Pancreas (tissue), 10 donors: Measurements from ENCODE around the gene SMOC1. TPM values are rescaled to one million over a fixed set of nuclear protein-coding genes. Genes with fewer than 3 reads are reported as not detected.
A peak's percentile ranks its signal among the peaks of the same experiment; 100 is the strongest.

Experiments used
- ATAC-seq, 4 donors: fragments of 200-7000 bp; cut with Tn5 transposase; one replicate each; pipeline versions ENCODE4 v1.8.0 to v1.9.1; 2020; ENCODE audit warnings: mild to moderate bottlenecking in 4 of 4, moderate library complexity in 4 of 4
- DNase-seq, 6 donors: peaks; one replicate each; pipeline ENCODE4 v3.0.0-alpha.2; 2020
- FAIRE-seq: peaks from 2 replicates; lab custom pipeline; 2012; peaks lifted over from hg19 to GRCh38; lab: Jason Lieb, UNC
- H3K27ac ChIP-seq, 4 donors: fragments of 200-600 bp; sonication (generic); 1 replicate in 3 of 4; 2 replicates in 1 of 4; pipeline versions ENCODE4 v1.5.0 to v1.8.0; 2020
- H3K27me3 ChIP-seq, 4 donors: fragments of 200-600 bp; one replicate each; pipeline ENCODE4 v1.8.0; 2021
- H3K36me3 ChIP-seq, 3 donors: fragments of 200-600 bp; sonication (generic) in 1 of 3; one replicate each; pipeline versions ENCODE4 v1.5.0 to v1.8.0; 2020 to 2021
- H3K4me1 ChIP-seq, 3 donors: fragments of 200-600 bp; one replicate each; pipeline ENCODE4 v1.8.0; 2021
- H3K4me3 ChIP-seq, 4 donors: fragments of 200-600 bp; sonication (generic) in 2 of 4; one replicate each; pipeline versions ENCODE4 v1.5.0 to v1.8.0; 2020 to 2021
- H3K9me3 ChIP-seq, 4 donors: fragments of 200-600 bp; one replicate each; pipeline ENCODE4 v1.8.0; 2021
- CTCF ChIP-seq, 4 donors: fragments of 200-600 bp; sonication (generic) in 3 of 4; IDR thresholded peaks; one replicate each; pipeline versions ENCODE4 v1.5.0 to v1.8.0; 2021; ENCODE audit warnings: antibody characterized with exemption in 4 of 4
- WGBS, 2 donors: extraction: QIAGEN DNeasy Blood & Tissue Kit; methylation state at CpG; one replicate each; pipeline ENCODE4 v1.1.7; 2013; 5-methylcytosine and 5-hydroxymethylcytosine counted together
- intact Hi-C, 3 donors: fragments of 100-400 bp; cut with DNase I; formaldehyde crosslinking; loops; one replicate each; pipeline versions ENCODE4 v1.11.1 to v1.14.2; 2022
- polyA plus RNA-seq, 2 donors: library from polyadenylated mRNA; stranded (reverse); fragments of 200-250 nt; gene quantifications; one replicate each; pipeline ENCODE4 v1.2.3, GENCODE V29; 2013
- total RNA-seq, 6 donors: library from RNA; stranded (reverse); fragmentation: NEBNext Ultra II Directional in 4 of 6; extraction: Animal tissue kit (Norgen Biotek cat#: 25700) in 4 of 6; gene quantifications; one replicate each; pipeline versions ENCODE4 v1.2.1 to v1.2.4, GENCODE V29; 2021 to 2023
- donor health status: healthy with polysubstance abuse.
- donor health status: DM: no; HTN: no; CAD: no; lungs with moderate emphysema.
- donor health status: DM: no; HTN: no; CAD: no.
- donor health status: control.
- donor health status: control.
- donor health status: Bipolar disorder and iron deficiency.
- donor health status: DM: yes; HTN: yes; CAD: no.
- donor health status: DM: no; HTN: no; CAD: no.
- donor health status: DM: no; HTN: no; CAD: no.
- donor health status: DM: yes; HTN: yes; CAD: no.

The SMOC1 gene
- total and polyA plus RNA-seq, 8 donors, result 2.2 to 55.7 (median 6.3) TPM

- intact Hi-C loops, result no loop called here
- no peaks in the 10 kb centered on the region for H3K36me3 ChIP-seq
- no peak for FAIRE-seq
- H3K27me3 ChIP-seq, result no peaks in the 10 kb centered on the region
- peak overlapping the region in 2 of 4 donors; percentile 30 to 39 for H3K27ac ChIP-seq
- TF ChIP-seq CTCF (IDR thresholded peaks at IDR 0.05), result no peak
- WGBS, 2 donors, result 38 to 42% methylated on average over 3 of the region's 3 CpGs
- ATAC-seq, result peak; percentile 76 to 84 (median 82)
- DNase-seq, result peak in 4 of 6 donors; percentile 56 to 75 (median 66)
- no peak overlapping the region for H3K4me3 ChIP-seq
- peaks cover 6 to 17% (median 6%) of the 10 kb centered on the region in 3 donors for H3K4me1 ChIP-seq
- no peaks in the 10 kb centered on the region for H3K9me3 ChIP-seq
Observed at GRCh38 chr14:70077005-70077404, 197.8 kb downstream of the SMOC1 start.

DNA sequence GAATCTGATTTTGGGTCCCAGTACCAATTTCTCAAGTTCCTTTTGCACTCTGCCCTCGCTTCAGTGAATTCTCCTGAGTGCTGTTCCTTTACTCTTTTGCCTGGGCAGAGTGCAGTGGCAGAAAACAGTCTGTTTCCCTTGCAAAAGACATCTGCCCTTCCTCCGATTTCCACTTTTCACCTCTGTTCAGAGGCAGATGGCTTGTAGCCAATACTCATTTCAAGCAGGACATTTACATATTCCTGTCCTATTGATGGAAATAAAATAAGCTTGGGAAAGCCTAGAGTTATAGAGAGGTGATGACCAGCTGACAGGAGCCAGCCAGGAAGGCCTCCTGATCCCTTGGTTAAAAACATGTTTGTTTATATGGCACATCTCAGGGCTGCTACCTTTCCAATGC is 198.5 kb downstream of the SMOC1 start:
- DNase-seq, result no peak
- no peak for TF ChIP-seq CTCF (IDR thresholded peaks at IDR 0.05)
- Histone ChIP-seq H3K36me3 (no peaks in the 10 kb centered on the region), H3K4me3 (no peak overlapping the region), H3K27me3 (no peaks in the 10 kb centered on the region), H3K27ac (peak overlapping the region in 2 of 4 donors; percentile 30 to 39), H3K4me1 (peaks cover 6 to 17% (median 6%) of the 10 kb centered on the region in 3 donors), H3K9me3 (no peaks in the 10 kb centered on the region)
- intact Hi-C loops, result no loop called here
- 50 to 63% methylated on average over 2 of the region's 2 CpGs for WGBS, 2 donors
- peak; percentile 6 to 29 (median 15) for ATAC-seq
- no peak for FAIRE-seq

- Histone ChIP-seq H3K36me3 (no peaks in the 10 kb centered on the region), H3K27me3 (no peaks in the 10 kb centered on the region), H3K27ac (no peak overlapping the region), H3K9me3 (no peaks in the 10 kb centered on the region), H3K4me1 (peaks cover 6 to 17% (median 6%) of the 10 kb centered on the region in 3 donors), H3K4me3 (no peak overlapping the region)
- no peak for ATAC-seq
- intact Hi-C loops, result no loop called here
- TF ChIP-seq CTCF (IDR thresholded peaks at IDR 0.05), result no peak
- no peak for DNase-seq
- FAIRE-seq, result no peak
Observed at GRCh38 chr14:70078329-70078728, 199.1 kb downstream of the SMOC1 start.

- ATAC-seq, result no peak
- intact Hi-C loops, result loop anchor here in 1 of 3 donors (10.0 kb wide), 1 partner anchor 235 kb away; no protein-coding TSS in a partner anchor
- no peak overlapping the region for H3K4me3 ChIP-seq
- no peaks in the 10 kb centered on the region for H3K27me3 ChIP-seq
- H3K9me3 ChIP-seq, result no peaks in the 10 kb centered on the region
- no peak for TF ChIP-seq CTCF (IDR thresholded peaks at IDR 0.05)
- no peaks in the 10 kb centered on the region for H3K36me3 ChIP-seq
- peaks cover 6 to 17% (median 6%) of the 10 kb centered on the region in 3 donors for H3K4me1 ChIP-seq
- 60 to 72% methylated on average over 6 of the region's 6 CpGs for WGBS, 2 donors
- H3K27ac ChIP-seq, result no peak overlapping the region
- DNase-seq, result no peak
- FAIRE-seq, result no peak
Observed at GRCh38 chr14:70080076-70080475, 200.9 kb downstream of the SMOC1 start.

Other genes starting within 250 kb of the SMOC1 start
- 100 to 1,000 TPM in 3 of 6 donors, 10 to 100 TPM in 3; 78.0 to 142 (median 113) TPM for gene SRSF5, start 112.3 kb upstream of the SMOC1 start, total RNA-seq
- gene SRSF5, start 112.3 kb upstream of the SMOC1 start, polyA plus RNA-seq, result 100 to 1,000 TPM; 196 to 314 TPM
- gene SLC10A1, start 82.2 kb upstream of the SMOC1 start, total RNA-seq, result under 1 TPM in 1 of 6 donors, not detected in 5; 0.06 TPM
- gene SLC10A1, start 82.2 kb upstream of the SMOC1 start, polyA plus RNA-seq, result not detected